HG03565 (cell line): Measurements from ENCODE around the gene OSBPL2.

Experiments
- ATAC-seq: cut with Tn5 transposase; IDR thresholded peaks from one replicate; pipeline ENCODE4 v1.9.1; 2021; ENCODE audit warnings: mild to moderate bottlenecking, moderate library complexity; ENCODE audit not compliant: unreplicated experiment

Gene OSBPL2

GRCh38 chr20:62320581-62321354 lies 82.4 kb downstream of the OSBPL2 start:
- no peak for ATAC-seq

GRCh38 chr20:62321521-62321948 lies 83.2 kb downstream of the OSBPL2 start:
- ATAC-seq: no peak

- no peak for ATAC-seq
These were observed 83.7 kb downstream of the OSBPL2 start for GRCh38 chr20:62321975-62322374.

GRCh38 chr20:62322492-62323041 lies 84.2 kb downstream of the OSBPL2 start:
- ATAC-seq: no peak

- ATAC-seq: no peak
These were observed 85.0 kb downstream of the OSBPL2 start for GRCh38 chr20:62323146-62323979.

GRCh38 chr20:62323980-62324906 lies 85.9 kb downstream of the OSBPL2 start:
- no peak for ATAC-seq

DNA sequence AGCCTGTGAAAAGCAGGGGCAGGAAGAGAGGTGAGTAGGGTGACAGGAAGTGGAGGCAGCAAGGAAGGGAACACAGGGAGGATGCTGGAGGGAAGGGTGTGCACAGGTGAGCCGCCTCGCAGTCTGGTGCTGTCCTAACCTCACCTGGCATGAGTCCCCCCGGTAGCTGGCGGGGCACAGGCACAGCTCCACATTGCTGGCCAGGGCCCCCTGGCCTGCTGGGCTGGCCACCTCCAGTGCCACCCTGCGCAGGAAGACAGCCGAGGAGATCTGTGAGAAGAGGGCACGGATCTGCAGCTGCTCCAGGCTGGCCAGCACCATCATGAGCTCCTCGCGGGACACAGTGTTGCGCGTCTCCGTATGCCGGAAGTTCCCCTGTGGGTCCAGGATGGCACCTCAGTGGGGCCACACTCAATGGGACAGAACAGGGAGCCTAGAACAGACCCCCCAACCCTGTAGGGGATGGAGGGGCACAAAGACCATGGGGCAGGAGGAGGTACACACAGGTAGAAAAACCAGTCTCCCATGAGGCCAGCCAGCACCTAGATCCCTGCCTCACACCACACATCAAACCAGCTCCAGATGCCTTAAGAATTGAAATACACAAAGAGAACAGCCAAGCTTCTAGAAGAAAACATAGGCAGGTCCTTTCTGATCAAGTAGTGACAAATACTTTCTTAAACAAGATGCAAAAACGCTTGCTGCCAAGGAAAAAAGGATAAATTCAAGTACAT lies 87.0 kb downstream of the OSBPL2 start:
- no peak for ATAC-seq

DNA sequence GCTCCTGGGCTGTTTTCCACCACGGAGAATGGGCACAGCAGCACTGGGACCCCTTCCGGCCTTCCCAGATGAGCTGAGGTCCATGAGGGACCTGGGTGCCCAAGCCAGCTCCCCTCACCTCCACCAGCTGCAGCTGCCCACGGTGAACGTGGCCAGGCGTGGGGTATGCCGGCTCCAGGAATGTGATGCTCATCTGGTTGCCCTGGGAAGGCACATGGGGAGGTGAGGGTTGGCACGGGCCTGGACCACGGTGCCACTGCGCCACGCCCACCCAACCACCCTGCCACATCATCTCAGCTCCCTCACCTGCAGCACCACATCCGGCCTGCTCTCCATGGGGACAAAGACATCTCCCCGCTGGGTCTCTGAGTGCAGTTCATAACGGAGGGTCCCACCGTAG lies 88.2 kb downstream of the OSBPL2 start:
- no peak for ATAC-seq

- ATAC-seq: no peak
These were observed 88.8 kb downstream of the OSBPL2 start for GRCh38 chr20:62326959-62327725.

DNA sequence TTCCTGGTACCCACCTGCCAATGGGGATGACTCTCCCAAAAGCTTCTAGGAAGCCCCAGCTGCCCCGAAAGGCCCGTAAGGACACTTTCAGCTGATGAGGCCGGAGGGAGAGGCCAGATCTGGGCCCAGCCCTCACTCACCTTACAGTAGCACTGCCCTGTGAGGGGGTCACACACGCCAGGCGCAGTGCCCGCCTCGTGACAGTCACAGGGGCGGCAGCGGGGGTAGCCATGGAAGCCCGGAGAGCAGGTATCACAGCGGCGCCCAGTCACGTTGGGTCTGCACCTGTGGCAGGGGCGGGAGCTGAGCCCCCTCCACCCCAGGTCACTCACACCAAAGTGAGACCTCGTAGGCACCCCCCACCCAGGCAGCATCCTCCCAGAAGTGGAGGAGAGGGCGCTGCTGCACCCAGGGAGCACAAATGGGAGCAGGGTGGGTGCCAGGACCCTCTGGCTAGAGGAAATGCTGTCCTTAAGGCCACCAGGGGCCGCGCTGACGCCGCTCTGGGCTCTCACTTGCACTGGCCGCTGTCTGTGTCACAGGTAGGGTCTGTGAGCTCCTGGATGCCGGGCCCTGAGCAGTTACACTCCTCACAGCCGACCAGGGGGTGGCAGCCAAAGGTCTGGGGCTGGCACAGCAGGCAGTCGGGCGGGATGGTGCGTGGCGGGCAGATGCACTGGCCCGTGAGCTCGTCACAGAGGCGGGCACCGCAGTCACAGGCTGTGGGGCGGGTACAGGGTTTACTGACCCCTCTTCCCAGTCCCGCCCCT lies 89.6 kb downstream of the OSBPL2 start:
- no peak for ATAC-seq

DNA sequence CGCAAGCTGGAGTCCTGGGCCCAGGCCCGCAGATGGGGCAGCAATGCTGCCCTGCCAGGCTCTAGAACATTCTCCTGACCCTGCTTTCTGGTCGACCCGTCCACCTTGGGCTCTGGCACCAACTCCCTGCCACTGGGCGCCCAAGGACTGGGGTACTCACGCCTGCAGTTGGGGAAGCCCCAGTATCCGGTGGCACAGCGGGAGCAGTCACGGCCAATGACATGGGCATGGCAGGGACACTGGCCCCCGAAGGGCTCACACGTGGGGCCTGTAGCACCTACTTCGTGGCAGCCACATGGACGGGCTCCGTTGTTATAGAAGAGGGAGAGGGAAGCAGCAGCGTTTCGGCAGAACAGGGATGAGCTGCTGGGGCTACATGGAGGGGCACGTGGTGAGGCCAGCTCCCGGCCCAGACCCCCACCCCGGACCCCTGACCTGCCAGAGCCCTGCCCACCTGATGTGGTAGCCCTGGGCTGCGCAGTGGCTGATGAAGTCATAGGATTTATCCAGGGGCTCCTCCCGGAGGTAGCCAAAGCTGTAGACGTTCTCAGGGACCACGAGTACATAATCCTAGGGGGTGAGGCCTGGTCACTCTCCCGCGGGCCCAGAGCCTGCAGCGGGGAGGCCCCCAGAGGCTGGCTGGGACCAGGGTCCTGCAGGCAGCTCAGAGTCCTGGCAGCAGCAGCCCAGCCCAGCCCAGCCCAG lies 90.5 kb downstream of the OSBPL2 start:
- ATAC-seq: no peak

DNA sequence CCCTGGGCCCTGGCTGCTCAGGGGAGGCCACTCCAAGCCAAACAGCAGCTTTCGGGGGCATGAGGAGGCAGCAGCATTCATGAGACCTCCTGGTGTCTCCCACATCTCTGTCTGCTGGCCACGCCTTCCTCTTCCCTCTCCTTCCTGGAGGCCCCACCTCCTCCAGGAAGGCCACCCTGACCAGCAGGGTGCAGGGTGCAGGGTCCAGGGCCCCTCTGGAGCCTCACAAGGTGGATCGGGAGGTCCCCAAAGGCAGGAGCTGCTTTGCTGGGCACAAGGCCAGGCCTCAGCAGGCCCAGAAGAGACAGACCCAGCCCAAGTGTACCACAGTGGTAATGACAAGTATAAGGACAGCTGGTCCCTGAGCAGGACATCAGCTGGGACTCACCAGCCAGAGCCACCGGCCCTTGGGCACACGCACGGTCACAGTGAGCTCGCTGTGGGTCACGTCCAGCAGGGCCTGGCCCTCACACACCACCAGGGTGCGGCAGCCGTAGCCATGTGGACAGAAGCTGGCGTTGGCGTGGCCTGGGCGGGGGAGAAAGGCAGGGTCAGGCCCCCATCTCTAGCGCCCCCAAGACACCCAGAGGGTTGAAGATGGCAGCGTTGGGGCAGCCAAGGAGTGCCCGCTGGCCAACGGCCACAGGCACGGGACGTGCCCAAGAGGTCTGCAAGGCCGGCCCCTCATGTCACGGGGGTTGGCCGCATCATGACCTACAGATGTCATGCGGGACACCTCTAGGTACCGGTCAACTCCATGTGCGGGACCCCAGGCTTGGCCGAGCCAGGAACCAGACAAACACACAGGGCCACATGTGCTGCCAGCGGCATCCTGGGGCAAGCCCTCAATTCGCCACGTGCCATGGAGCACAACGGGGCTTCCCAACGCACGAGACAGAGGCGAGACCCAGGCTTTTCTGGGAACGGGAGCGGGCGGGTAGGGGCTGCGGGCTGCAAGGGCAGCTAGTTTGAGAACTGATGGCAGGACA lies 91.4 kb downstream of the OSBPL2 start:
- no peak for ATAC-seq

DNA sequence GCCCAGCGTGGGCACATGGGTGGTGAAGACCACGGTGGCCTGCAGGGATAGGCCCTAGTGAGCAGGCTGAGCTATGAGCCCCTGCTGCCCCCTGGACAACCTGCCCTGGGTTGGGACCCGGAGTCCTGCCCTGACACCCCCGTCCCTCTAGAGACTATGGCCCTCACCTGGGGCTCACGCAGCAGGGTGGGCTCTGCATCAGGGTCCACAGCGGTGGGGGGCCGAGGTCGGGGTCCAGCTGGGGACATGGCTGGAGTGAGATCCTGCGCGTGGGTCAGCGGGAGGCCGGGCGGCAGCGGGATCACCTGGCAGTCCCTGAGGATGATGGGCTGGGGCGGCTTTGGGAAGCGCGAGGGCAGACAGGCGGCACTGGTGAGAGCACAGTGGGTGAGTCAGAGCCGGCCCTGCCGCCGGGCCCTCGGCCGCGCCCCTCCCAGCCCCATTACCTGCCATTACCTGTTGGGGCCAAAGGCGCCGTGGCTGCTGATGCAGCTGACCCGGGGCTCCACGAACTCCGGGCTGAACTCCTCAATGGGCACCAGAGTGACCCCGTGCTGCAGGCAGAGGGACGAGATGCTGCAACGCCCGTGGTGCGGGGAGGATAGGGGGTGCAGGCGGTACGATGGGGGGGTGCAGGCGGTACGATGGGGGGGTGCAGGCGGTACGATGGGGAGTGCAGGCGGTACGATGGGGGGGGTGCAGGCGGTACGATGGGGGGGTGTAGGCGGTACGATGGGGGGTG lies 92.4 kb downstream of the OSBPL2 start:
- ATAC-seq: no peak

- ATAC-seq: no peak
These were observed 93.0 kb downstream of the OSBPL2 start for GRCh38 chr20:62331347-62331746.

- ATAC-seq: no peak
These were observed 94.1 kb downstream of the OSBPL2 start for GRCh38 chr20:62332421-62332820.
